ENCODE measurements around the gene TGIF1.

DNA sequence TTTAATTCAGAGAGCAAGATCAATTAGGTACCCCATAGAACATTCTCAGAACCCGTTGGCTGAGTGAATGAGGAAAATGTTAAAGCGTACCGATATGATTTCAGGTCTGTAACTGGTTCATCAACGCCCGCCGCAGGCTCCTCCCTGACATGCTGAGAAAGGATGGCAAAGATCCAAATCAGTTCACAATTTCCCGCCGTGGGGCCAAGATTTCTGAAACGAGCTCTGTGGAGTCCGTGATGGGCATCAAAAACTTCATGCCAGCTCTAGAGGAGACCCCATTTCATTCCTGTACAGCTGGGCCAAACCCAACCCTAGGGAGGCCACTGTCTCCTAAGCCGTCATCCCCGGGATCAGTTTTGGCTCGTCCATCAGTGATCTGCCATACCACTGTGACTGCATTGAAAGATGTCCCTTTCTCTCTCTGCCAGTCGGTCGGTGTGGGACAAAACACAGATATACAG is 7.3 kb downstream of the TGIF1 start:
- TF ChIP-seq, protein P1, sequence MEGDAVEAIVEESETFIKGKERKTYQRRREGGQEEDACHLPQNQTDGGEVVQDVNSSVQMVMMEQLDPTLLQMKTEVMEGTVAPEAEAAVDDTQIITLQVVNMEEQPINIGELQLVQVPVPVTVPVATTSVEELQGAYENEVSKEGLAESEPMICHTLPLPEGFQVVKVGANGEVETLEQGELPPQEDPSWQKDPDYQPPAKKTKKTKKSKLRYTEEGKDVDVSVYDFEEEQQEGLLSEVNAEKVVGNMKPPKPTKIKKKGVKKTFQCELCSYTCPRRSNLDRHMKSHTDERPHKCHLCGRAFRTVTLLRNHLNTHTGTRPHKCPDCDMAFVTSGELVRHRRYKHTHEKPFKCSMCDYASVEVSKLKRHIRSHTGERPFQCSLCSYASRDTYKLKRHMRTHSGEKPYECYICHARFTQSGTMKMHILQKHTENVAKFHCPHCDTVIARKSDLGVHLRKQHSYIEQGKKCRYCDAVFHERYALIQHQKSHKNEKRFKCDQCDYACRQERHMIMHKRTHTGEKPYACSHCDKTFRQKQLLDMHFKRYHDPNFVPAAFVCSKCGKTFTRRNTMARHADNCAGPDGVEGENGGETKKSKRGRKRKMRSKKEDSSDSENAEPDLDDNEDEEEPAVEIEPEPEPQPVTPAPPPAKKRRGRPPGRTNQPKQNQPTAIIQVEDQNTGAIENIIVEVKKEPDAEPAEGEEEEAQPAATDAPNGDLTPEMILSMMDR (IDR thresholded peaks at IDR 0.05; ENCODE audit: low read depth, low read length, poor library complexity, severe bottlenecking): no peak
- no peak for TF ChIP-seq EZH2phosphoT487 (IDR thresholded peaks at IDR 0.05; ENCODE audit: borderline replicate concordance, low read length)
